Bone marrow (tissue), 2 donors: ENCODE results near the gene ACP4.

Experiments
- DNase-seq, 2 donors: peaks; one replicate each; lab custom pipeline; 2025; lab: John Stamatoyannopoulos, UW

Gene ACP4

DNA sequence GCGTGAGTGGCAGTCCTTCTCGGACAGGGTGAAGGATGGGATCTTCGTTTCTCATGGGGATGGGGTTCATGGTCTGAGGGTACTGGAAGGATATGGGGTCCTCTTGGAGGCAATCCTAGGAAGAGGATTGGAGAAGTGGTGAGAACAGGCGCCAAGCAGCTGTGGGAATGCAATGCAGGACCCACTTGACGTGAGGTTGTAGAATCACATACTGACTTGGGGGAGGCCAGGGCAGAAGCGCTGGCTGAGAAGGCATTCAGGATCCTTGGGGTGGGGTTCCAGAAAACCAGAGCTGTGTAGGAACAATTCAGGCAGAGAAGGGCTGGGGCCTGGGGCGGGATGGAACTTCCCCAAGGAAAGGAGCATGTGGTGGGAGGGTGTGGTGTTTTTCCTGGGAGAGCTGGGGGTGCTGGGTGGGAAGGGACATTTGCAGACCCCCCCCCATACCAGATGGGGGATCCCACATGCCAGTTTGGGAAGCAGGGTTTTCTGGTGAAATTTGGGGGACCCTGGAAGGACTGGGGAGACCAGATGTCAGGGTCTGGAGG is 32.5 kb downstream of the ACP4 start:
- no peak for DNase-seq

DNA sequence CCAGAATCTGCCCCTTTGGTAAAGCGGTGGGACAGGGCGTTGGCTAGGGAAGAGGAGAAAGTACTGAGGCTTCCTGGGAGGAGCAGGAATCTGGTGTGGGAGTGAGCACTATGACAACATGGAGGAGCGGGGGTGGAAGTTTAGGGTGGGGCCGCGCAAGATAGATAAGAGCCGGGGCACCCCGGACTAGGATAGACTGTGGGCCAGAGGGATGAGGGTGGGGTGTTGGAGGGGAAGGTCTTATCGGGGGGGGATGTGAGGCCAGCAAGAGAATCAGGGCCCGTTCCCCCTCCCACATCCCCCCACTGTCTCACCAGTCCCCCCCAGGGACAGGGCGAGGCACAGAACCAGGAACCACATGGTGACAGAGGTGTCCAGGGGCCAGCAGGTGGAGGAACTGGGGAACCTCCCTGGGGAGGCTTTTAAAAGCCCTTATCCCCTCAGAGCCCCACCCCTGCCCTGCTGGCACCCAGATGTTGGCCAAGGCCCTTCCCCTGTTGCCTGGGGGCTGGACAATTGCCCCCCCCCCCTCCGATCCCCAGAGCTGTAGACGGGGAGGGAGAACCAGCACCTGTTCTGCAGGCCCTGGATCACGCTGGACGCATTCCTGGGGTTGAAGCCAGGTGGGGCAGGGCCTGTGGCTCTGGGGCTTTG is 33.3 kb downstream of the ACP4 start, which contains the start of gene KLK1:
TSS of gene KLK1 (minus strand) at position 399 of the 654 bp plus-strand sequence. CDS start at position 360, 39 bp downstream.
- no peak for DNase-seq

DNA sequence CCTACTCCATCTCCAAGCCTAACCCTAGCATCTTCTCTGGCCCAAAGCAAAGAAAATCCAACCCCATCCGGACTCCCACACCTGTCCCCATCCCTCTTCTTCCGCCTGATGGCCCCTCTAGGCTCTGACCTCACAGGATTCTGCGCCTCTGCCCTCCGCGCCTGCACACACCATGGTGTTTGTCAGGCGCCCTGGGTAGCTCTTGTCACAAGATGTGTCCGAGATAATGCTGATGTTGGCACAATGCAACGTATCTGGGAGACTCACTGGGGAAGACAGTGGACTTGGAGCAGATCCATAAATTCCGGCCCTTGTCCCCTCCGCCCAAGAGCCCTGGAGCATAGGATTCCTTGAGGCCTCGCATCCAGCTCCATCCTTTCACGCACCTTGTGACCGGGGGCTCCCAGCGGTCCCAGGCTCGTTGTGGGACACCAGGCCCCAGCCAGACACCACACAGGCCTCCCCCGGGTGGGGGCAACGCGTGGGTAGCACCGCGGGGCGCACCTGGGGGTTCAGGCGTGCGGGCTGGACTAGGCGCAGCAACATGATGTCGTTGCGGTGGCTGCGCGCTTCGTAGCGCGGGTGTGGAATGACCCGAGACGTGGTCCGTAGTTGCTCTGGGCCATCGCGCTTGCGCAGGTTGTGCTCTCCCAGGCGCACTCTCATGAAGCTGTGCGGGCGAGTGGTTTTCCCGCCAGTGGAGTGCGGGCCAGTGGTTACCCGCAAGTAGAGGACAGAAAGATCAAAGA is 36.5 kb downstream of the ACP4 start:
- DNase-seq, result no peak

DNA sequence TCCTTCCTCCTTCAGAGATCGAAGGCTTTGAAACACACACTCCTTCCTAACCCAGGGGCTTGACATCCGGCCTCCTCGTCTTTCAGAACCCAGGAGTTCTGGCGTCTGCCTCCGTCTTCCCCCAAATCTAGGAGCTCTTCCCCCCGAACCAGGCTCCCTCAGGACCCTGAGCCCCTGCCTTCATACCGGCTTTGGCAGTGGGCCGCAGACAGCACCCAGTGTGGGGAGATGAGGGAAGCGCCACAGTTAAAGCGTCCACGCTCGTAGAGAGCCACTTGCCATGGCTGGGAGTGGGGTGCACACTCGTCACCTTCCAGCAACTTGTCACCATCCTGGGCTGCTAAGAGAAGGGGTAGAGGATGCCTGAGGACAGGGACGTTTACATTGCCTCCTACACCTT is 37.3 kb downstream of the ACP4 start:
- no peak for DNase-seq

DNA sequence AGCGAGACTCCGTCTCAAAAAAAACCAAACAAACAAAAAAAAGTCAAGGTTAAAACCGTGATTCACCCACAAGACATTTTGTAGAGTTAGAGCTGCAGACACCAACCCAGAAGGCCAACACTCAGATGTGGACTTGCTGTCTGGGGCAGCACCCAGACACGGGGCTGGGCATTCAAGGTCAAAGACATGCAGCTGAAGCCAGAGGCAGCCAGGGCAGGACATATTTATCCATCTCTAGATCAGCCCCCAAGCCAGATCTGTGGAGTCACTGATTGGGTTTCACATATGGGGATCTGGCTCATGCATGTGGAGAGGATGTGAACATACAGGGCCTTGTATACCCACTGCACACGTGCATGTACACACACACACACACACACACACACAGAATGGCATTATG is 39.6 kb downstream of the ACP4 start:
- no peak for DNase-seq

DNA sequence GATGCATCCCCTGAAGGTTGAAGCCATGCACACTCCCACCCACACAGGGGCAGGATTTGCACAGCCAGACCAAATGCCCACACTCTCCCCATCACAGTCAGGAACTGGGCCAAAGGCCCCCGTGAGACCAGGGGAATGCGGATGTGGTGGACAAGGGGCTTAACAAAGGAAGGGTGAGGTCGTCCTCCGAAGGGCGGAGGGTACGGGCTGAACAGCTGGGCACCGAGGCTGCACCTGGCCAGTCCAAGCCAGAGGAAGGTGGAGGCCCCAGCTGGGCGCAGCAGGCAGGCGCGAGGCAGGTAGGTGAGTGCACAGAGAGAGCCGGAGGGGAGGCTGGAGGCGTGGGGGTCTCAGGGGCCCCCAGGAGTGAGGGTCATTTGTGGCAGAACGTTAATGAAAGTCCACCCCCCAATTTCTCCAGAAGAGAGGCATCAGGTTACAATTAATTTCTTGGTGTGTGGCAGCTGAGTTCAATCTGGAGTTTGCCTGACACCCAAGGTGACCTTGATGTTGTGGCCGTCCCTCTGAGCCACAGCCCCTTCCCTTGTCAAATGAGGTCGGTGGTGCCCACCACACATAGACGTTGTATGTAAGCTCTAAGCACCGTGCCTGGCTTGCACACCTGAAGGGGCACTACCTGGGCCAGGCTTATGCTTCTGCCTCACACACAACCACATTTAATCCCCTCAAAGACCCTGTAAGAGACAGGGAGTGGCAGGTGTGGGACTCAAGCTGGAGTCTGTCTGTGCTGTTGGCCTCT is 40.2 kb downstream of the ACP4 start:
- DNase-seq, result no peak

DNA sequence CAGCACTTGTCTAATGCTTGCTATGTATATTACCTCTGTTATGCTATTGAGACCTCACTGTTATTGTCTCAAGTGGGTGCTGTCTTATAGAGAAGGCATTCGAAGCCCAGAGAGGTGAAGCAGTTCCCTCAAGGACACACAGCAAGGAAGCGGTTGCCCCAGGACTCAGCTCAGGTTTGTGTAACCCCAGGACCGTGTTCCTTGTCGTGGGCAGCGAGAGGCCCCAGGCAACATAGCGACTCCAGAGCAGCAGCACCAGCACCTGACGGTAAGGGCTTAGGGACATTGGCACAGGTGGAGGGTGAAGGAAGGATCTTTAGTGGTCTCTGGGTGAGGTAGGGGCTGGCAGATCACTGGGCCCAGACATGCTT is 40.8 kb downstream of the ACP4 start:
- no peak for DNase-seq

DNA sequence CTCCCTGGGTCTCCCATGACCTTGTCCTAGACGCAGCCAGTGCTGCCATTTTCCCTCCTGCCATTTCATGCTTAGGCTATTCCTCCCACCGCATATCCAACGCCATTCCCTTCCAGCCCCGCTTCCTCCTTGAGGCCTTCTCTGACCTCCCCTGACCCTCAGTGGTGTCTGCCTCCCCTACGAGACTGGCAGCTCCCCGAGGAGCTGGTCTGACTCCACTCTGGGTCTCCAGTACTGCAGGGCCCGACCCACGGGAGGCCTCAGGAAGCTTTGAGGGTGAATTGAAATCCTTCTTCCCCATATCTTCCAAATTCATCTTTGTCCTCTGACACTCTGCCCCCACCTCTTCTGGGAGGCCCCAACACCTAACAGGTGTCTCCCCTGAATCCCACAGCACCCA is 42.5 kb downstream of the ACP4 start:
- DNase-seq, result no peak

DNA sequence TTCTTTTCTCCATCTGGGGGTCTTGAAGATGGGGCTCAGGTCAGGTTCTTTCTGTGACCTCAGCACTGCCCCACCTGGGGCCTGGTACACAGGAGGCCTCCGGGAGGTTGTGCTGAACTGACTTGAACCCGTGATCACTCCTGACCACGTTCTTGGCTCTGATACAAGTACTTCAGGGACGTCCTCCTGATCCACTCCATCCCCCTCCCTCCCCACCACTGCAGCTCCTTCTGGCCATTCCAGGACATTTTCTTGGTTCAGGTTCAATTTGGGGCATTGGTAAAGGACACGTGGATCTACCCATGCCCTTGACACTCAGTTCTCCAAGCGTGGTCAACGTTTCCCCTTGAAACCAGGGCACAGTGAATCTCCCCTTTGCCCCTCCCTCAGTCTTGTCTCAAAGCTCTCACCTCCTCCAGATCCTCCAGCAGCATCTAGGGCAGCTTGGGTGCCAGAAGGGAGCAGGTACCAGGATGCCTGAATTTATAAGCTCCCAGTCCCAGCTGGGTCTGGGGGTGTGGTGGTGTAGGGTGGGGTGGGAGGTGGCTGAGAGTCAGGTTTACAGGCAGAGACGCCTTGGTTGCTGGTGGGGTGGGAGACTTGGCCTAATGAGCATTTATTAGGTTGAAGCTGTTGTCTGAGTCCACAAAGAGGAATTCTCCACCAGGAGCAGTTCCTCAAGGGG is 43.0 kb downstream of the ACP4 start, which contains the start of gene KLK15:
TSS of gene KLK15 (minus strand) at position 458 of the 685 bp plus-strand sequence. CDS start 2,082 bp downstream, outside the sequence.
- no peak for DNase-seq

GRCh38 chr19:50833802-50834167 is 43.6 kb downstream of the ACP4 start:
- DNase-seq, result no peak

DNA sequence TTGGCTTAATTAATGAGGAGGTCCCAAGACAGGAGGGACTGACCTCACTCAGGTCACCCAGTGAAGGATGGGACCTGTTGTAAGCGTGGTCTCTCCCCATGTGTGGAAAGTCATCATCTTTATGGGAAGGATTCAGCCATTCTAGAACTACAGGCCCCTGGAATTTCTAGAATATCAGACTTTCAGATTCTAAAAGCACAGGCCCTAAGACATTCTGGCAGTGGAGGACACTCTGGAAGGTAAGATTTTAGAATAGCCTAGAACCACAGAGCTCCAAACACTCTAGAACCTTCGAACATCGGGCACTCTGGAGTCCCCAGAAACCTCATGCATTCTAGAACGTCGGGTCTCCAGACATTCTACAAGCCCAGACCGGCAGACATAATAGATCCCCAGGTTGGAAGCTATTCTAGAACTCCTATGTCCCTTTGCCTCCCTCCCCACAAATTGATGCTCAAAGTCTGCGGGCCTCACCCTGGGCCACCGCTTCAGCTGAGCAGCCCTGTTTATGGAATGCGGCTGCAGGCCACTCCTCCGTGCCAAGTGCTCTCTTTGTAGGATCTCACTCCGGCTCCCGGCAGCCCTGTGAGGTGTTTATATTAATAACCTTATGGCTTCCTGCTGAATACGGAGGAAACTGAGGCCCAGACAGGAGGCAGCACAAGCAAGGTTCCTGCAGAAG is 45.0 kb downstream of the ACP4 start:
- DNase-seq, result no peak

DNA sequence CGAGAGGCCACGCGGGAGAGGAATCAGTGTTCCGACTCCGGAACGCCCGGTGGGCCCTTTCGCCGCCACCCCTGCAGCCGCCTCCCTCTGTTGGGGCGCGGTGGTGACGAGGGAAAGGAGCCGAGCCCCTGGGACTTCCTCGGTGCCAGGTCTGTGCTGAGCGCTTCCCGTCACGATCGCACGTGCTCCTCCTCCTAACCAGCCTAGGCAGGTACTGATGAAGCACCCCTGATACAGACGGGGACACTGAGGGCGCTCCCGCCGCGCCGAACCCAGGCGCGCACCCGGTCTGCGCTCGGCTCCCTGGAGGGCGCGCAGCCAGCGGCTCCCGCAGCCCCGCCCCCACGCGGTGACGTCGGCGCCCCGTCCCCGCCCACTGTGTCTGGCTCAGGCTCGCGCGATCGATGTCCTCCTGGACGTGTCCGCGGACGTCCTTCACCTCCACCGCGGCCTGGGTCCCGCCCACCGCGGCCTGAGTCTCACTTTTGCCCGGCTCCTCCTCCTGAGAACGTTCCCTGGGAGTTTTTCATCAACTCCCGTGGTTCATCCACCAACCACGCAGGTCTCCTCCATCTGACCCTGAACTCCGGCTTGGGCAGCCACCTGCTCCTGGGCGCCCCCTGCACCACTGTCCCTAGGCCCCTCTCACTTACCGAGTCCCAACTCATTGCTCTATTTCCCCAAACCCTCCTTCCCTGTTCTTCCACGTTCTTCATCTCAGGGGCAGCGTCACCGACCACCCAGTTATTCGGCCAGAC is 45.7 kb downstream of the ACP4 start:
- DNase-seq, result peak in 1 of 2 donors; percentile 38

GRCh38 chr19:50836543-50837195 is 46.5 kb downstream of the ACP4 start:
- no peak for DNase-seq

GRCh38 chr19:50837300-50837699 is 47.1 kb downstream of the ACP4 start:
- no peak for DNase-seq

DNA sequence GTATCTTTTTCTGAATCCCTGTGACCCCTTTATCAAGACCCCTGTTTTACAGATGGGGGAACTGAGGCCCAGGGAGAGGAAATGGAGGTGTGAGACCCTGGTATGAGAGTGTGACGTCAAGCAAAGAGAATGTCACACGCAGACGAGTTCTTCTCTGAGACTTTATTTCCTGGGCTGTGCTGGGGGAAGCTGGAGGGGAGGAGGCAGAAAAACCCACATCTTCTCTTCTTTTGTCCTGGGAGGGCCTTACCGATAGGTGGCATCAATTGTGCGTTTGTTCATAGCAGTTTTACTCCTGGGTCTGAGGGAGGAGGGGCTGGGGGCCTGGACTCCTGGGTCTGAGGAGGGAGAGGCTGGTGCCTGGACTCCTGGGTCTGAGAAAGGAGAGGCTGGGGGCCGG is 48.0 kb downstream of the ACP4 start:
- no peak for DNase-seq

- no peak for DNase-seq
These were observed 49.8 kb downstream of the ACP4 start for GRCh38 chr19:50839712-50840655.

DNA sequence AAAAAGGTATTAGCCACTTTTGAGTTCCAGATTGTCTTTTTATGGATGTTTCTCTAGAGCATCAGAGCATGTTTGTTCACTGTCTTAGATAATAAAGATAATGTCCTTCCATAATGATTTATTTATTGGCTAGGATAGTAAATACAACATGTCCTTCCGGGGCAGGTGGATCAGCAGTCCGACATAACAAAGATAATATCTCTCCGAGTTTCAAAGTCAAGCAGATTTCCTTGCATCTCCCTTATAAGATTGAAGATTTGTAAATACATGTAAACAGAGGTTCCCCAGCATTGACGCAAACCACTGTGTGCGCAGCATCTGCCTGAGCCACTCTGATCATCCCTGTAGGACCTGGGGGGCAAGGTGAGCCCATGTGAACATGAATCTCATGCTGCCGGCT is 51.9 kb downstream of the ACP4 start:
- no peak for DNase-seq

- no peak for DNase-seq
These were observed 53.0 kb downstream of the ACP4 start for GRCh38 chr19:50843205-50843604.

GRCh38 chr19:50843701-50844221 is 53.5 kb downstream of the ACP4 start:
- DNase-seq, result no peak
